Astrocyte of the cerebellum (primary cell): ENCODE results near the gene ZNF335.
"Not testable (repeated sequence)": the region's sequence is repeated elsewhere in the genome, so short reads cannot be mapped to it uniquely, and the experiment has no call there.

Experiments
- DNase-seq: peaks from one replicate; pipeline ENCODE4 v3.0.0-alpha.2; 2011; ENCODE audit warnings: low read depth
- H3K4me3 ChIP-seq: 2 replicates; pipeline ENCODE4 v1.5.1; 2011; ENCODE audit warnings: mild to moderate bottlenecking, low read depth, low read length, moderate library complexity
- in situ Hi-C: cut with HindIII; loops from 2 replicates; pipeline ENCODE4 v1.10.0; 2017; ENCODE audit warnings: low sequenced_read_pairs
- TF ChIP-seq, protein P1 (sequence below): IDR thresholded peaks from 2 replicates; pipeline ENCODE4 v1.5.1; 2012; ENCODE audit warnings: low read length, low read depth, moderate library complexity, mild to moderate bottlenecking; ENCODE audit errors: missing control alignments

ZNF335 gene

DNA sequence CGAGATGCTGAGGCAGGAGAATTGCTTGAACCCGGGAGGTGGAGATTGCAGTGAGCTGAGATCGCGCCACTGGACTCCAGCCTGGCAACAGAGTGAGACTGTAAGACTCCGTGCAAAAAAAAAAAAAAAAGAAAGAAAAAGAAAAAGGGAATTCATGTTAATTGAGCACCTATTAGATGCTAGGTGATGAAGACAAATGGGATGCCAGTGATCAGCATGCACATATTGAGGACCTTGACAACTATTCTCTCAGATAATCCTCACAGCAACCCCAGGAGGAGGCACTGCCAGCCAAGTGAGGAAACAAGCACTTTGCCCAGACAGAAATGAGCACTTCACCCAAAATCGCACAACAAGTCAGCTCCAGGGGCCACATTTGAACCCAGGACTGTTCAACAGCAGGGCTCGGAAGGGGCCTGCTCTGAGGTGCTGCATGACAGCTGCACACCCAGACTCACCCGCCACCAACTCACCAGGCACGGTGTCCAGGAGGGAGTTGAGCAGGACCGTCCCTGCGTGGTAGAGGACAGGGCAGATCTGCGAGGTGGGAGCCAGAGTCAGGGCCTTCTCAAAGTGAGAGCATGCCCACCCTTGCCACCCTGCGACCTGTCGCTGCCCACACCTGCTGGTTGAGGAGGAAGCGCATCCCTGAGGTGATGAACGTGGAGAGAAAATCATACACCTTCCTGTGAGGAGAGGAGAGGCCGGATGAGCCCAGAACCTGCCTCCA lies 64.6 kb downstream of the ZNF335 start:
- in situ Hi-C loops: no loop called here
- DNase-seq: no peak
- no peak overlapping the region for H3K4me3 ChIP-seq
- TF ChIP-seq, protein P1, sequence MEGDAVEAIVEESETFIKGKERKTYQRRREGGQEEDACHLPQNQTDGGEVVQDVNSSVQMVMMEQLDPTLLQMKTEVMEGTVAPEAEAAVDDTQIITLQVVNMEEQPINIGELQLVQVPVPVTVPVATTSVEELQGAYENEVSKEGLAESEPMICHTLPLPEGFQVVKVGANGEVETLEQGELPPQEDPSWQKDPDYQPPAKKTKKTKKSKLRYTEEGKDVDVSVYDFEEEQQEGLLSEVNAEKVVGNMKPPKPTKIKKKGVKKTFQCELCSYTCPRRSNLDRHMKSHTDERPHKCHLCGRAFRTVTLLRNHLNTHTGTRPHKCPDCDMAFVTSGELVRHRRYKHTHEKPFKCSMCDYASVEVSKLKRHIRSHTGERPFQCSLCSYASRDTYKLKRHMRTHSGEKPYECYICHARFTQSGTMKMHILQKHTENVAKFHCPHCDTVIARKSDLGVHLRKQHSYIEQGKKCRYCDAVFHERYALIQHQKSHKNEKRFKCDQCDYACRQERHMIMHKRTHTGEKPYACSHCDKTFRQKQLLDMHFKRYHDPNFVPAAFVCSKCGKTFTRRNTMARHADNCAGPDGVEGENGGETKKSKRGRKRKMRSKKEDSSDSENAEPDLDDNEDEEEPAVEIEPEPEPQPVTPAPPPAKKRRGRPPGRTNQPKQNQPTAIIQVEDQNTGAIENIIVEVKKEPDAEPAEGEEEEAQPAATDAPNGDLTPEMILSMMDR: no peak

DNA sequence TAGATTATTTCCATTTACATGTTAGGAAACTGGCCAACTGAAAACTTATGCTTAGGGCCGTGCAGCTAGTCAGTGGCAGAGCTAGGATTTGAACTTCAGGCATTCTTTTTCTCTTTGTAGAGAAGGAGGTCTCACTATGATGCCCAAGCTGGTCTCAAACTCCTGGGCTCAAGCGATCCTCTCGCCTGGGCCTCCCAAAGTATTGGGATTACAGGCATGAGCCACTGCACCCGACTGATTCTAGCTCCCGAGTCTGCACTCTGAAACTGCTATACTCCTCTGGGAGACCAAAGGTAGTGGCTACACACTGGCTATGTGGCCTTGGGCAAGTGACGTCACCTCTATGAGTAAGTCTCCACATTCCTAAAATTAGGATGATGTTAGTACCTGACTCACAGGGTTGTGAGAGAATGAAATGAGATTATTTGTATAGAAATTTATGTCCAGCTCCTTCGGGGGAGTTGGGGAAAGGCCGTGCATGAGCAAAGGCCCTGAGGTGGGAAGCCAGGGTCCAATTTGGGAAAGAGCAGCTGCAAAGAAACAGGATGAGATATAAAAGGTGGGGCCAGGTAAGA lies 66.4 kb downstream of the ZNF335 start:
- no peak for DNase-seq
- H3K4me3 ChIP-seq: no peak overlapping the region
- TF ChIP-seq, protein P1: no peak
- in situ Hi-C loops: no loop called here

DNA sequence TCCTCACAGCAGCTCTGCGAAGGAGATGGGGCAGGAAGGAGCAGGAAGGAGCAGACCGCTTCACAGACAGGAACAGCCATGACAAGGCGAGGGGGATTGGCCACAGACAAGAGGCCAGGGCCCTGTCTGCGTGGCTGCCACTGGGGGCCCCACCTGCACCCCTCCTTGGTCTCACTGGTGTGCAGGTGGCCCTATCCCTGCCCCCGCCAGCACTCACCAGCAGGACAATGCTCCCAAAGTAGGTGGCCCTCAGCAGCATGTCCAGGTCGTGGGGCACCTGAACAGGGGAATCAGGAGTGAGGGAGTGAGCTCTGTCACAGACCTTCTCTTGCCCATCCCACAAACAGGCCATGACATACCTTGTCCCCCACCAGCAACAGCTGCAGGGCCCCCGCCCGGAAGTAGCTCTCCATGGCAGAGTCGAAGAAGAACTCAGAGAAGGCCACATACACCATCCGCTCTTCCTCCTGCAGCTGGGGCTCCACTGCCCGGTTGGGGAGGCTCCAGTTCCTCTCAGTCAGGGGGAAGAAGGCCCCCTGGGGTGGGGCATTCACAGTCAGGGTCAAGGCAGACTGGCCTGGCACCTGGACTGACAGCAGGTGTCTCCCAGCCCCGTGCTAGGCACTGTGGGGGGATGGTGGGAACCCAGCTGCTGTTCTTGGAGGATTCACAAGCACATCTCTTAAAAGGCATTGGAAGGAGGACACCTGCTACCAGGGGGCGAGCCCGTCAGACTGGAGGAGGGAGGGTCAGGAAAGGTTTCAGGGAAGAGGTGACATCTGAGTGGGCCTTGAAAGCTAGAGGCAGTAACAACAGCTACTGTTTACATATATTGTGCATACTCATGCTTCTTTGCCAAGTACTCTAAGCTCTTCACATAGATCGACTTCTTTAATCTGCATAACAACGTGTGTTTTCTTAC lies 67.2 kb downstream of the ZNF335 start:
- DNase-seq: no peak
- in situ Hi-C loops: no loop called here
- TF ChIP-seq, protein P1: no peak
- no peak overlapping the region for H3K4me3 ChIP-seq

DNA sequence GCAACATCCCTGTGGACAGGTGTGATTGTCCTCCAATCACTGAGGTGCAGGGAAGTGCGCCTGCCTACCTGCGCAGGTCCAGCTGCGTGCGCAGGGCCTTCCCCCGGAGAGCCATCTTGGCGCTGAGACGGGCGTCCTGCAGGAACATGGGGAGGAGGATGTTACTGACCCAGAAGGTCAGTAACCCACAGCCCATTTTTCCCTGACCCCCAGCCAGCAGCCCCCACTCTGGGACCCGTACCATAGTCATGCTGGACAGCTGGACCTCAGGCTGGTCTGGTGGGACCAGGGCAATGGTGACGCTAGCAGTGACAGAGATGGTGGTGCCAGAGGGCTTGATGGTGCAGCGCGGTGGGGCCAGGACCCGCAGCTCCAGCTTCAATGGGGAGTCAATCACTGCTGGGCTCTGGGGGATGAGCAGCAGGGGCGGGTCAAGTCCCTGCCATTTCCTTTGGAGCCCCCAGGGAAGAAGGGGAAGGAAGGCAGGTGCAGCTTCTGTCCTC lies 69.8 kb downstream of the ZNF335 start:
- TF ChIP-seq, protein P1: no peak
- in situ Hi-C loops: no loop called here
- no peak overlapping the region for H3K4me3 ChIP-seq
- DNase-seq: no peak

DNA sequence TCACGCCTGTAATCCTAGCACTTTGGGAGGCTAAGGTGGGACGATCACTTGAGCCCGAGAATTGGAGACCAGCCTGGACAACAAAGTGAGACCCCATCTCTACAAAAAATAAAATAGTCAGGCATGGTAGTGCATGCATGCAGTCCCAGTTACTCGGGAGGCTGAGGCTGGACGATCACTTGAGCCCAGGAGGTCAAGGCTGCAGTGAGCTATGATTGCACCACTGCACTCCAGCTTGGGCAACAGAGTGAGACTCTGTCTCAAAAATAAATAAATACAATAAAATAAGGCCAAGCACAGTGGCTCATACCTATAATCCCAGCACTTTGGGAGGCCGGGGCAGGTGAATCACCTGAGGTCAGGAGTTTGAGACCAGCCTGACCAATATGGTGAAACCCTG lies 70.7 kb downstream of the ZNF335 start:
- DNase-seq, in situ Hi-C loops, H3K4me3 ChIP-seq: not testable (repeated sequence)

DNA sequence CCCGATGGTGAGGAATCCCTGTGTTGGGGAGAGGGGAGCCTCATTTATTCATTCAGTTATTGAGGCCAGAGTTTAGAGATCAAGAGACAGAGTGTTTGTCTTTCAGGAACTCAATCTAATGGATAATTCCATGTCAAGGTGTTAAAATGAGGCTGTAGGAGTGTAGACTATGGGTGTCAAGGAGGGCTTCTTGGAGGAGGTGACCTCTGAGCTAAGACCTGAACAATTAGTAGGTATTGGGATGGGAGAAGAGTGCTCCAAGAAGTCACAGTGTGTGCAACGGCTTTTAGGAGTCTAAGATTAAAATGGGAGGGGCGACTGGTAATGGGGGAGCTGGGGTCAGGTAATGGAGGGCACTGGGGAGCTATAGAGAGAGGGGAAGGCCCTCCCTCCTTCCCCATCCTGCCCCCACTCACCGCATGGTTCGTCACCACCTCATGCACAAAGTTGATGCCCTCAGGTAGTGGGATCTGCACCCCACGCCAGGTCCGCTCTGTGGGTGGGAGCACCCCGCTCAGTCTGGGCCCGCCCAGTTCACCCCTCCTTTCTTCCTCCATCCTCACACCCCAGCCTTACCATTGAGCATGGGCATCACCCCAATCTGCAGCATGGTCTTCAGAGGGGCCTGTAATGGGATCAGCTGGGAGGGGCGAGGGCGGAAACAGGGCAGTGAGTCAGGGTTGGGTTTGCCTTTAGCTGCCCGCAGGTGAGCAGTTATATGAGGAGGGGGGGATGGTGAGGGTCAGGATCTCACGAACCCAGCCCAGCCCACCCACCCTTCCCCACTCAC lies 72.8 kb downstream of the ZNF335 start:
- H3K4me3 ChIP-seq: no peak overlapping the region
- TF ChIP-seq, protein P1: no peak
- in situ Hi-C loops: no loop called here
- DNase-seq: no peak
